Gastroesophageal sphincter (tissue), 3 donors: ENCODE data around the gene CLDN3.

Source experiments
- EP300 ChIP-seq: sonication (generic); formaldehyde crosslinking; IDR thresholded peaks from one replicate; pipeline ENCODE4 v1.6.1; 2017; ENCODE audit warnings: antibody characterized with exemption, mild to moderate bottlenecking
- POLR2A ChIP-seq, 2 donors: fragments of 450-650 bp; IDR thresholded peaks; one replicate each; pipeline ENCODE4 v1.6.1; 2017; ENCODE audit warnings: antibody characterized with exemption in 2 of 2, mild to moderate bottlenecking in 2 of 2, moderate library complexity in 1 of 2
- POLR2AphosphoS5 ChIP-seq: sonication (generic); formaldehyde crosslinking; IDR thresholded peaks from one replicate; pipeline ENCODE4 v1.6.1; 2017; ENCODE audit warnings: antibody characterized with exemption
- TF ChIP-seq, protein P1 (sequence below), 4 experiments: fragments of 200-600 bp in 2 of 4; fragments of 450-650 bp in 2 of 4; sonication (generic) in 1 of 4; IDR thresholded peaks; one replicate each; pipeline ENCODE4 v1.5.1; 2017 to 2019; ENCODE audit warnings: antibody characterized with exemption in 4 of 4, mild to moderate bottlenecking in 2 of 4, moderate library complexity in 2 of 4

DNA sequence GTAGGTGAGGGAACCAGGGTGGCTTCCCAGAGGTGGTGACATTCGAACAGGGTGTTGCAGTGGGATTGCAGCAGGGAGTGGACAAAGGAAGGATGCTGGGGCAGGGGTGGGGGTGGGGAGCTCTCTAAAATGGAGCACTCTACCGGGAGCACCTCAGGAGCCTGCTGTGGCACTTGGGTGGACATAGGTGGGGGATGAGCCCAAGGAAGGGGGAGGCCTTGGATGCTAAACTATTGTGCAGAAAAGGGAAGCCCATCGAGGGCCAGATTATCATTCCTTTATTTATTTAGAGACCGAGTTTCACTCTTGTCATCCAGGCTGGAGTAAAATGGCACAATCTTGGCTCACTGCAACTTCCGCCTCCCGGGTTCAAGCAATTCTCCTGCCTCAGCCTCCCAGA is 47.3 kb downstream of the CLDN3 start:
- TF ChIP-seq POLR2A (IDR thresholded peaks at IDR 0.05) (no peak), EP300 (no peak), POLR2AphosphoS5 (no peak)
- TF ChIP-seq, protein P1, sequence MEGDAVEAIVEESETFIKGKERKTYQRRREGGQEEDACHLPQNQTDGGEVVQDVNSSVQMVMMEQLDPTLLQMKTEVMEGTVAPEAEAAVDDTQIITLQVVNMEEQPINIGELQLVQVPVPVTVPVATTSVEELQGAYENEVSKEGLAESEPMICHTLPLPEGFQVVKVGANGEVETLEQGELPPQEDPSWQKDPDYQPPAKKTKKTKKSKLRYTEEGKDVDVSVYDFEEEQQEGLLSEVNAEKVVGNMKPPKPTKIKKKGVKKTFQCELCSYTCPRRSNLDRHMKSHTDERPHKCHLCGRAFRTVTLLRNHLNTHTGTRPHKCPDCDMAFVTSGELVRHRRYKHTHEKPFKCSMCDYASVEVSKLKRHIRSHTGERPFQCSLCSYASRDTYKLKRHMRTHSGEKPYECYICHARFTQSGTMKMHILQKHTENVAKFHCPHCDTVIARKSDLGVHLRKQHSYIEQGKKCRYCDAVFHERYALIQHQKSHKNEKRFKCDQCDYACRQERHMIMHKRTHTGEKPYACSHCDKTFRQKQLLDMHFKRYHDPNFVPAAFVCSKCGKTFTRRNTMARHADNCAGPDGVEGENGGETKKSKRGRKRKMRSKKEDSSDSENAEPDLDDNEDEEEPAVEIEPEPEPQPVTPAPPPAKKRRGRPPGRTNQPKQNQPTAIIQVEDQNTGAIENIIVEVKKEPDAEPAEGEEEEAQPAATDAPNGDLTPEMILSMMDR (IDR thresholded peaks at IDR 0.05), result no peak
